WERI-Rb-1 (cell line): ENCODE measurements around the gene TXN.
"Not testable (repeated sequence)": the region's sequence is repeated elsewhere in the genome, so short reads cannot be mapped to it uniquely, and the experiment has no call there.

ENCODE experiments used
- DNase-seq: peaks from one replicate; pipeline ENCODE4 v3.0.0-alpha.2; 2020
- H3K27ac ChIP-seq: fragments of 250-450 bp; sonication (Bioruptor Pico); 2 replicates; pipeline ENCODE4 v1.5.1; 2020; ENCODE audit warnings: mild to moderate bottlenecking, moderate library complexity
- H3K27me3 ChIP-seq: fragments of 250-450 bp; sonication (Bioruptor Pico); 2 replicates; pipeline ENCODE4 v1.5.1; 2021; ENCODE audit warnings: mild to moderate bottlenecking, low read depth, moderate library complexity; ENCODE audit not compliant: insufficient read depth, severe bottlenecking
- H3K36me3 ChIP-seq: fragments of 250-450 bp; sonication (Bioruptor Pico); 2 replicates; pipeline ENCODE4 v1.5.1; 2020; ENCODE audit warnings: mild to moderate bottlenecking, moderate library complexity
- H3K4me3 ChIP-seq: 2 replicates; pipeline ENCODE4 v1.5.1; 2011; ENCODE audit warnings: low read depth, mild to moderate bottlenecking, control low read depth, low read length
- H3K9me3 ChIP-seq: fragments of 250-450 bp; sonication (Bioruptor Pico); 2 replicates; pipeline ENCODE4 v1.5.1; 2021; ENCODE audit warnings: mild to moderate bottlenecking, moderate library complexity; ENCODE audit not compliant: severe bottlenecking
- CTCF ChIP-seq: IDR thresholded peaks from 2 replicates; pipeline ENCODE4 v1.5.1; 2011; ENCODE audit warnings: low read depth, mild to moderate bottlenecking, control low read depth, inconsistent platforms, low read length

TXN gene

GRCh38 chr9:110255463-110256379 is 586 bp downstream of the TXN start:
- Histone ChIP-seq H3K27ac (peak overlapping the region; percentile 35), H3K4me3 (peak overlapping the region; percentile 49), H3K27me3 (peaks cover 22% of the 10 kb centered on the region), H3K36me3 (no peaks in the 10 kb centered on the region), H3K9me3 (peaks cover 9% of the 10 kb centered on the region)
- TF ChIP-seq CTCF, result no peak
- DNase-seq, result no peak

DNA sequence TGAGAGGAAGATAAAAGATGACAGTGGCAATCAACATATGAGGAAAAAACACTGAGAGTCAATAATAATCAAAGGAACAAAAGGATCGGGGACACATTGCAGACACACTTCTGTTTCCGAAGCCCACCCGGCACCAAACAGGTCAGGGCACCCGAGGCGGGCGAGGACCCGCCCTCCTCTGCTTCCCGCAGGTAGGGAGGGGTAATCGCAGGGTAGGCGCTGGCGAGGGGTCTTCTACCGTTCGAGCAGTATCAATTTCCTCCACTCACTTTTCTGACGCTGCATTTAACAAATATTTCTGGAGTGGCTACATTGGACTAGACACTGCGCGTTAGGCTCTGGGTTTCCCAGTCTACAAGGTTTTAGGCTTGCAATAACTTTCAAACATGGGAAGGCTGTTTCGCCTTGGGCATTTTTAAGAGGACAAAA is 1.3 kb downstream of the TXN start:
- no peaks in the 10 kb centered on the region for H3K36me3 ChIP-seq
- TF ChIP-seq CTCF, result no peak
- H3K4me3 ChIP-seq, result no peak overlapping the region
- H3K9me3 ChIP-seq, result peaks cover 9% of the 10 kb centered on the region
- peaks cover 15% of the 10 kb centered on the region for H3K27me3 ChIP-seq
- no peak overlapping the region for H3K27ac ChIP-seq
- DNase-seq, result no peak

GRCh38 chr9:110254500-110254899 is 1.8 kb downstream of the TXN start:
- Histone ChIP-seq H3K9me3 (peaks cover 9% of the 10 kb centered on the region), H3K36me3 (no peaks in the 10 kb centered on the region), H3K27ac (no peak overlapping the region), H3K4me3 (no peak overlapping the region), H3K27me3 (peaks cover 10% of the 10 kb centered on the region)
- no peak for TF ChIP-seq CTCF
- DNase-seq, result no peak

DNA sequence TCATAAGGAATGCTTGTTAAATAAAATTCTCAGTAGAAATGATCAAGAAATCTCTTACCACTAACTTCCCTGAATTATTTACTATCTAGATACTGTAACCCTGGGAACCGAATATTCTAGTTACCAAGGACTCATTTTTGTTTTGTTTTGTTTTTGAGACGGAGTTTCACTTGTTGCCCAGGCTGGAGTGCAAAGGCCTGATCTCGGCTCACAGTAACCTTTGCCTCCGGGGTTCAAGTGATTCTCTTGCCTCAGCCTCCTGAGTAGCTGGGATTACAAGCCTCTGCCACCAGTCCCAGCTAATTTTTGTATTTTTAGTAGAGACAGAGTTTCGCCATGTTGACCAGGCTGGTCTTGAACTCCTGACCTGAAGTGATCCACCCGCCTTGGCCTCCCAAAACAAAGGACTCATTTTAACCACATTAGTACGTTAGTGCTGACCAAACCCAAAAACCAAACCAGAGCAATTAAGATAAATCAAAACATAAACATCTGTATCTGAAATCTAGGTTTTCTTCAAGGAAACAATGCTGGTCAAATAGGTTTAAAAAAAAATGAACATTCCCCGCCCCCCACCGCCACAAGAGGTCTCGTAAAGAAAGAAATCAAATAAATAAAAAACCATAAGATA is 3.7 kb downstream of the TXN start:
- Histone ChIP-seq H3K27ac (no peak overlapping the region), H3K4me3 (no peak overlapping the region), H3K36me3 (no peaks in the 10 kb centered on the region; the same call in 1 of the 2 replicates), H3K27me3 (peaks cover 8% of the 10 kb centered on the region), H3K9me3 (peaks cover 9% of the 10 kb centered on the region)
- no peak for DNase-seq
- no peak for TF ChIP-seq CTCF

DNA sequence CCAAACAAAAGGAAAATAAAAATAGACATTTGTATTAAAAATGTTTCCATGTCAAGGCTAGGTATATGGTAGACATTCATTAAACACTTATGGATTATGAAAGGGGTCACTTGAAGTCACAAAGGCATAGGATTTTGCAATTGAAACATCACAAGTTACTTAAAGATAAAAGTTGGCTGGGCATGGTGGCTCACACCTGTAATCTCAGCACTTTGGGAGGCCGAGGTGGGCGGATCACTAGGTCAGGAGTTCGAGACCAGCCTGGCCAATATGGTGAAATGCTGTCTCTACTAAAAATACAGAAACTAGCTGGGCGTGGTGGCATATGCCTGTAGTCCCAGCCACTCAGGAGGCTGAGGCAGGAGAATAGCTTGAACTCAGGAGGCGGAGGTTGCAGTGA is 4.5 kb downstream of the TXN start:
- not testable (repeated sequence) for H3K36me3 ChIP-seq, DNase-seq, H3K4me3 ChIP-seq, H3K27me3 ChIP-seq, H3K27ac ChIP-seq, H3K9me3 ChIP-seq

DNA sequence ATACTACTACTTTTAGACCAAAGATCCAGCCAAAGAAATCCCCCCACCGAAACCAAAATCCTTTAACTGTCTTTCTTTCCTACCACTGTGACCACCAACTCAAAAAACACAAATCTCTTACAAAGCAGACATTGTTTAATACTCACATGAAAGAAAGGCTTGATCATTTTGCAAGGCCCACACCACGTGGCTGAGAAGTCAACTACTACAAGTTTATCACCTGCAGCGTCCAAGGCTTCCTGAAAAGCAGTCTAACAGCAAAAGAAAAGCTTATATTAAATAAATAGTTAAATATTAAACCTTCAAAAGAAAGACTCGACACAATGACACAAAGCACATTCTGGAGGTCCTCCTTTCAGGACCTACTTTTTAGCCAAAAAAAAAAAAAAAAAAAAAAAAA is 5.1 kb downstream of the TXN start:
- Histone ChIP-seq H3K9me3 (peaks cover 9% of the 10 kb centered on the region), H3K36me3 (no peaks in the 10 kb centered on the region; the same call in 1 of the 2 replicates), H3K4me3 (no peak overlapping the region), H3K27ac (no peak overlapping the region), H3K27me3 (peaks cover 4% of the 10 kb centered on the region)
- no peak for TF ChIP-seq CTCF
- no peak for DNase-seq
